ENCODE results near the gene SGCD. TPM values are rescaled to one million over a fixed set of nuclear protein-coding genes. Genes with fewer than 3 reads are reported as not detected.

The SGCD gene
- total and polyA plus RNA-seq, 2 experiments from 2014 or later: 0.77 to 1.3 TPM

GRCh38 chr5:156409834-156410233 lies 82.9 kb downstream of the SGCD start:
- Histone ChIP-seq H3K4me1 (ENCODE audit: low read depth) (no peaks in the 10 kb centered on the region), H3K4me3 (no peak overlapping the region), H3K9me3 (ENCODE audit: low read depth) (no peaks in the 10 kb centered on the region), H3K27ac (no peak overlapping the region), H3K27me3 (no peaks in the 10 kb centered on the region), H3K36me3 (no peaks in the 10 kb centered on the region)
- DNase-seq (ENCODE audit: low read depth in 1 of 2, low spot score in 1 of 2): no peak
- TF ChIP-seq CTCF (IDR thresholded peaks at IDR 0.05; ENCODE audit: low read depth, low read length): no peak

- H3K4me1 ChIP-seq (ENCODE audit: low read depth): no peaks in the 10 kb centered on the region
- H3K36me3 ChIP-seq: no peaks in the 10 kb centered on the region
- no peaks in the 10 kb centered on the region for H3K9me3 ChIP-seq (ENCODE audit: low read depth)
- no peaks in the 10 kb centered on the region for H3K27me3 ChIP-seq
- H3K4me3 ChIP-seq: no peak overlapping the region
- H3K27ac ChIP-seq: no peak overlapping the region
- no peak for TF ChIP-seq CTCF (IDR thresholded peaks at IDR 0.05; ENCODE audit: low read depth, low read length)
- peak in 1 of 2 donors; percentile 60 for DNase-seq (ENCODE audit: low read depth in 1 of 2, low spot score in 1 of 2)
These were observed 84.2 kb downstream of the SGCD start for GRCh38 chr5:156411185-156411613.

GRCh38 chr5:156411957-156412356 lies 85.0 kb downstream of the SGCD start:
- Histone ChIP-seq H3K9me3 (ENCODE audit: low read depth) (no peaks in the 10 kb centered on the region), H3K36me3 (no peaks in the 10 kb centered on the region), H3K27ac (no peak overlapping the region), H3K4me3 (no peak overlapping the region), H3K27me3 (no peaks in the 10 kb centered on the region), H3K4me1 (ENCODE audit: low read depth) (no peaks in the 10 kb centered on the region)
- no peak for DNase-seq (ENCODE audit: low read depth in 1 of 2, low spot score in 1 of 2)
- no peak for TF ChIP-seq CTCF (IDR thresholded peaks at IDR 0.05; ENCODE audit: low read depth, low read length)

GRCh38 chr5:156414391-156414790 lies 87.4 kb downstream of the SGCD start:
- DNase-seq (ENCODE audit: low read depth in 1 of 2, low spot score in 1 of 2): peak in 1 of 2 donors; percentile 29
- Histone ChIP-seq H3K27ac (no peak overlapping the region), H3K4me3 (no peak overlapping the region), H3K4me1 (ENCODE audit: low read depth) (no peaks in the 10 kb centered on the region), H3K9me3 (ENCODE audit: low read depth) (no peaks in the 10 kb centered on the region), H3K36me3 (no peaks in the 10 kb centered on the region), H3K27me3 (no peaks in the 10 kb centered on the region)
- TF ChIP-seq CTCF (IDR thresholded peaks at IDR 0.05; ENCODE audit: low read depth, low read length): no peak

- Histone ChIP-seq H3K9me3 (ENCODE audit: low read depth) (no peaks in the 10 kb centered on the region), H3K36me3 (no peaks in the 10 kb centered on the region), H3K4me3 (no peak overlapping the region), H3K27me3 (no peaks in the 10 kb centered on the region), H3K4me1 (ENCODE audit: low read depth) (peaks cover 22% of the 10 kb centered on the region), H3K27ac (no peak overlapping the region)
- TF ChIP-seq CTCF (IDR thresholded peaks at IDR 0.05; ENCODE audit: low read depth, low read length): no peak
- DNase-seq (ENCODE audit: low read depth in 1 of 2, low spot score in 1 of 2): no peak
These were observed 92.7 kb downstream of the SGCD start for GRCh38 chr5:156419661-156420060.

GRCh38 chr5:156420665-156421064 lies 93.7 kb downstream of the SGCD start:
- DNase-seq (ENCODE audit: low read depth in 1 of 2, low spot score in 1 of 2): no peak
- no peak for TF ChIP-seq CTCF (IDR thresholded peaks at IDR 0.05; ENCODE audit: low read depth, low read length)
- H3K27ac ChIP-seq: no peak overlapping the region
- H3K4me1 ChIP-seq (ENCODE audit: low read depth): peaks cover 22% of the 10 kb centered on the region
- no peaks in the 10 kb centered on the region for H3K9me3 ChIP-seq (ENCODE audit: low read depth)
- H3K27me3 ChIP-seq: no peaks in the 10 kb centered on the region
- H3K4me3 ChIP-seq: no peak overlapping the region
- no peaks in the 10 kb centered on the region for H3K36me3 ChIP-seq
